ENCODE results near the gene KRT31.
A peak's percentile ranks its signal among the peaks of the same experiment; 100 is the strongest.
"Not testable (repeated sequence)": the region's sequence is repeated elsewhere in the genome, so short reads cannot be mapped to it uniquely, and the experiment has no call there.

The KRT31 gene

DNA sequence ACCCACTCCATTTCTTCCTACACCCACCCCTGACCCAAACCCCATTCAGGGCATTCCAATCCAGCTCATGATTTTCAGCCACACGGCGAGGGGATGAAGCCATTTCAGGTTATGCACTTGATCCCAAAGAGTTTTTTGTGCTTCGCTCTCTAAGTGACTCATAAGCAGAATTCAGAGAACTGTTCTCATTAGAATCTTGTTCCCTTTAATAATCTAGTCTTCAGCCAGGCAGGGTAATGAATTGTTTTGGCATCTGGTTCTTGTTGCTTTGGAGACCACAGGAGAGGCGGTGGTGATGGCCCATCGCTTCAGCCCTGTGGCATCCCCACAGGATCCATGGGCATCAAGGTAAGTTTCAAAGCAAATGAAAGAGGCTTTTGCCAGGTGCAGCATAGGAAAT lies 4.8 kb upstream of the KRT31 start:
- Histone ChIP-seq H3K27me3 (replicated peaks) (no peaks in the 10 kb centered on the region), H3K4me3 (ENCODE audit: low read depth, low read length) (no peak overlapping the region), H3K36me3 (replicated peaks) (no peaks in the 10 kb centered on the region), H3K27ac (peak overlapping the region; percentile 87)
- no peak for DNase-seq
- TF ChIP-seq, protein P1, sequence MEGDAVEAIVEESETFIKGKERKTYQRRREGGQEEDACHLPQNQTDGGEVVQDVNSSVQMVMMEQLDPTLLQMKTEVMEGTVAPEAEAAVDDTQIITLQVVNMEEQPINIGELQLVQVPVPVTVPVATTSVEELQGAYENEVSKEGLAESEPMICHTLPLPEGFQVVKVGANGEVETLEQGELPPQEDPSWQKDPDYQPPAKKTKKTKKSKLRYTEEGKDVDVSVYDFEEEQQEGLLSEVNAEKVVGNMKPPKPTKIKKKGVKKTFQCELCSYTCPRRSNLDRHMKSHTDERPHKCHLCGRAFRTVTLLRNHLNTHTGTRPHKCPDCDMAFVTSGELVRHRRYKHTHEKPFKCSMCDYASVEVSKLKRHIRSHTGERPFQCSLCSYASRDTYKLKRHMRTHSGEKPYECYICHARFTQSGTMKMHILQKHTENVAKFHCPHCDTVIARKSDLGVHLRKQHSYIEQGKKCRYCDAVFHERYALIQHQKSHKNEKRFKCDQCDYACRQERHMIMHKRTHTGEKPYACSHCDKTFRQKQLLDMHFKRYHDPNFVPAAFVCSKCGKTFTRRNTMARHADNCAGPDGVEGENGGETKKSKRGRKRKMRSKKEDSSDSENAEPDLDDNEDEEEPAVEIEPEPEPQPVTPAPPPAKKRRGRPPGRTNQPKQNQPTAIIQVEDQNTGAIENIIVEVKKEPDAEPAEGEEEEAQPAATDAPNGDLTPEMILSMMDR (IDR thresholded peaks at IDR 0.05; ENCODE audit: low read depth, low read length, missing control alignments), result no peak
- in situ Hi-C loops (cut with HindIII; ENCODE audit: low pct_ligation_motif_present, low sequenced_read_pairs), result no loop called here

DNA sequence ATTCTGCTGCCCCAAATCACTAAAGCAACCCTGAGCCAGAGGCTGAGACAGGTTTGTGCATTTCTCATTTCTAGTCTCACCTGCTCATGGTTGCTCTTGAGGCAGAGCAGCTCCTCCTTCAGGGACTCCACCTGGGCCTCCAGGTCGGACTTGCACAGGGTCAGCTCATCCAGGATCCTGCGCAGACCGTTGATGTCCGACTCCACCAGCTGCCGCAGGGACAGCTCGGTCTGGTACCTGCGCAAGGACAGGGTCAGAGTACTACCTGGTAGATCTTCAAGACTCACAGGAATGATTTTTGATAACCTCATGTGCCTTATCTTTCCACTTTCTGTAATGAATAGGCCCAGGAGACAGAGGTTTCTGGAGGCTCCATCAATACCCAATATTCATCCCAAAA lies 1.1 kb downstream of the KRT31 start:
- Histone ChIP-seq H3K27ac (no peak overlapping the region), H3K36me3 (replicated peaks) (no peaks in the 10 kb centered on the region), H3K4me3 (ENCODE audit: low read depth, low read length) (no peak overlapping the region), H3K27me3 (replicated peaks) (no peaks in the 10 kb centered on the region)
- in situ Hi-C loops (cut with HindIII; ENCODE audit: low pct_ligation_motif_present, low sequenced_read_pairs), result no loop called here
- DNase-seq, result no peak
- TF ChIP-seq, protein P1 (IDR thresholded peaks at IDR 0.05; ENCODE audit: low read depth, low read length, missing control alignments), result no peak

DNA sequence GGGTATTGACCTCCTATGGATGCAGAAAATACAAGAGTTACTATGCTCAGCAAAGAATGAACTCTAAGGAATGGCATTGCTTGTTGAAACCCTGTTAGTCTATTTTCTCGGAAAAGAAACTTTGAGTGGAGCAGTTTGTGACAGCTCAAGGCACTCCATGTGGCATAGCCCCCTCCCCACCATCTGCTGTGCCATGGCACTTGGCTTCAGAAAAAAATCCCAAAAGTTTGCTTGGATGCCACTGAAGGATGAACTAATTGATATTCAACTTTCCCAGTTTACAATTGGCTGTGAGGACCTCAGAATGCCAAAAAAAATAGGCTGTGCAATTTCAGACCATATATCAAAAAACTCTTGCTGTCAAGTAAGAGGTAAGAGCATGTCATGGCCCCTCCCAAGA lies 1.8 kb downstream of the KRT31 start:
- in situ Hi-C loops (cut with HindIII; ENCODE audit: low pct_ligation_motif_present, low sequenced_read_pairs), result no loop called here
- no peak for DNase-seq
- H3K4me3 ChIP-seq (ENCODE audit: low read depth, low read length), result no peak overlapping the region
- no peak overlapping the region for H3K27ac ChIP-seq
- no peaks in the 10 kb centered on the region for H3K27me3 ChIP-seq (replicated peaks)
- TF ChIP-seq, protein P1 (IDR thresholded peaks at IDR 0.05; ENCODE audit: low read depth, low read length, missing control alignments), result no peak
- H3K36me3 ChIP-seq (replicated peaks), result no peaks in the 10 kb centered on the region

DNA sequence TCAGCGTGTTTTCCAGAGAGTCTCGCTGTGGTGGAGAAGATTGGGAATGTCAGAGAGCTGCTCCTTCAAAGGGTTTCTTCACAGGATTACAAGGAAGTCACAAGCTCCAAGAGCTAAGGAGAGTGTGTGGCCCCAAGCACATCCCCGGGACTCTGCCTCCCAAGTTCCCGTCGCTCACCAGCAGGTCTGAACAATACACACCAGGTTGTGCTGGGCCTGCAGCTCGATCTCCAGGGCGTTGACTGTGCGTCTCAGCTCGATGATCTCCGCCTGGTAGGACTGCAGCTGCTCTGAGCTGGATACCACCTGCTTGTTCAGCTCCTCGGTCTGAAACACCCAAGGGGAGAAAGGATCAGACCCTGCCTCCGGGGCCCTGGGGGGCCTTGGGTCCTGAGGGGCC lies 2.4 kb downstream of the KRT31 start:
- DNase-seq; in situ Hi-C loops (cut with HindIII; ENCODE audit: low pct_ligation_motif_present, low sequenced_read_pairs); H3K27me3 ChIP-seq (replicated peaks); H3K4me3 ChIP-seq (ENCODE audit: low read depth, low read length); H3K36me3 ChIP-seq (replicated peaks); H3K27ac ChIP-seq: not testable (repeated sequence)

DNA sequence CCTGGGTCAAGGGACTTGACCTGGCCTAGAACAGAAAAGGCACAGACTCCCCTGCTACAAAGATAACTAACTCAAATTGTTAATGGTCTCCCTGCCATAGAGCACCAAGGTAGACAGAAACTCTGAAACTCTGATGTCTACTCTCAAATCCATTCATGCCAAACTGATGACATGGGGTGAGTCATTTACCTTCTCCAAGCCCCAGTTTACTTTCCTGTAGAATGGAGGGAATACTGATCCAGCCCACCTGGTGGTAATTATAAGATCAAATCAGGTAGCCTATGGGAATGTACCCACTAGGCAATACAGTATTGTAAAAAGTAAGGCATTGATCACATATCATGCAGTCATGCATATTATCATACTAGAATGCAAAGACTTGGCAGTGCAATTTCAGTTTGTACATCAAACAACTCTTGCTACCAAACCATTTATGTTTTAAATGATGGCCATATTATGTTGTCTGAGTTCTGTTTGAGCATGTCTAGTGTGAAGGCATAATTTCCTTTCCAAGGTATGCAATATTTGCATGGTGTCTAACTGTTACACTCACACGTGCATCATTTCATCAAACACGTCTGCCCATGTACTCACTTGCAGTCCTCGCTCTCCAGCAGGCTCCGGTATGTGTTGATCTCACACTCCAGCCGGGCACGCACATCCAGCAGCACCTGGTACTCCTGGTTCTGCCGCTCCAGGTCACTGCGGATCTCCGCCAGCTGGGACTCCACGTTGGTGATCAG lies 3.0 kb downstream of the KRT31 start:
- in situ Hi-C loops (cut with HindIII; ENCODE audit: low pct_ligation_motif_present, low sequenced_read_pairs), result no loop called here
- TF ChIP-seq, protein P1 (IDR thresholded peaks at IDR 0.05; ENCODE audit: low read depth, low read length, missing control alignments), result no peak
- no peak overlapping the region for H3K27ac ChIP-seq
- no peaks in the 10 kb centered on the region for H3K27me3 ChIP-seq (replicated peaks)
- H3K4me3 ChIP-seq (ENCODE audit: low read depth, low read length), result no peak overlapping the region
- H3K36me3 ChIP-seq (replicated peaks), result no peaks in the 10 kb centered on the region
- no peak for DNase-seq

DNA sequence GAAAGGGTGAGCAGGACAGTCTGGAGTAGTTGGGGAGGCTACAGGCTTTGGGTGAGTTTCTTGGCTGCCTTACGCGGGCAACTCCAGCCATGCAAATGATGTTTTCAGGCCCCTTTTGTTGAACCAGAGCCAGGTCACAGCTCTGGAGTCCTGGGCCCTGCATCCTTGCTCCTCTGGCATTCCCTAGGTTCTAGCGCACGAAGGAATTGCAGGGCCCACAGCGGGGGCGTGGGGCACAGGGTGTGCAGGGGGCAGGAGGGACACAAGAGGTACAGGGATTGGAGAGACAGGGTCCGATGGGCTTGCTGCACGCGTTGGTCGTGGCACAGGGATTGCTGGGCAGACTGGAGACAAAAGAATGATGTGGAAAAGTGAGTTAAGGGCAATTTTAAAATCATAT lies 3.6 kb downstream of the KRT31 start:
- Histone ChIP-seq H3K4me3 (ENCODE audit: low read depth, low read length) (no peak overlapping the region), H3K27ac (no peak overlapping the region), H3K27me3 (replicated peaks) (no peaks in the 10 kb centered on the region), H3K36me3 (replicated peaks) (no peaks in the 10 kb centered on the region)
- no peak for DNase-seq
- TF ChIP-seq, protein P1 (IDR thresholded peaks at IDR 0.05; ENCODE audit: low read depth, low read length, missing control alignments), result no peak
- in situ Hi-C loops (cut with HindIII; ENCODE audit: low pct_ligation_motif_present, low sequenced_read_pairs), result no loop called here

Data from brain microvascular endothelial cell (primary cell).